ENCODE results near the gene ELOVL3.
A peak's percentile ranks its signal among the peaks of the same experiment; 100 is the strongest.
"Not testable (repeated sequence)": the region's sequence is repeated elsewhere in the genome, so short reads cannot be mapped to it uniquely, and the experiment has no call there.

Gene ELOVL3

GRCh38 chr10:102200751-102201640 is 25.1 kb upstream of the ELOVL3 start:
- no peak overlapping the region for H3K9ac ChIP-seq (ENCODE audit: low read length)
- no peaks in the 10 kb centered on the region for H3K9me3 ChIP-seq (ENCODE audit: low read length)
- no peaks in the 10 kb centered on the region for H3K4me1 ChIP-seq (ENCODE audit: insufficient read depth, low read length)
- H3K27me3 ChIP-seq (ENCODE audit: control insufficient read depth in 1 of 2, insufficient read depth in 2 of 2, low read length in 2 of 2) = no peaks in the 10 kb centered on the region
- no peak overlapping the region for H3K27ac ChIP-seq (ENCODE audit: low read depth, low read length)
- no peak overlapping the region for H3K4me3 ChIP-seq (ENCODE audit: low read depth in 1 of 2, low read length in 2 of 2)
- no peaks in the 10 kb centered on the region for H3K36me3 ChIP-seq (ENCODE audit: insufficient read depth, low read length)

GRCh38 chr10:102202386-102202785 is 23.7 kb upstream of the ELOVL3 start:
- no peaks in the 10 kb centered on the region for H3K9me3 ChIP-seq (ENCODE audit: low read length)
- no peaks in the 10 kb centered on the region for H3K36me3 ChIP-seq (ENCODE audit: insufficient read depth, low read length)
- no peak overlapping the region for H3K4me3 ChIP-seq (ENCODE audit: low read depth in 1 of 2, low read length in 2 of 2)
- no peak overlapping the region for H3K9ac ChIP-seq (ENCODE audit: low read length)
- H3K27me3 ChIP-seq (ENCODE audit: control insufficient read depth in 1 of 2, insufficient read depth in 2 of 2, low read length in 2 of 2) = no peaks in the 10 kb centered on the region
- H3K4me1 ChIP-seq (ENCODE audit: insufficient read depth, low read length) = no peaks in the 10 kb centered on the region
- H3K27ac ChIP-seq (ENCODE audit: low read depth, low read length) = no peak overlapping the region

- no peaks in the 10 kb centered on the region for H3K36me3 ChIP-seq (ENCODE audit: insufficient read depth, low read length)
- no peak overlapping the region for H3K9ac ChIP-seq (ENCODE audit: low read length)
- no peaks in the 10 kb centered on the region for H3K27me3 ChIP-seq (ENCODE audit: control insufficient read depth in 1 of 2, insufficient read depth in 2 of 2, low read length in 2 of 2)
- H3K4me1 ChIP-seq (ENCODE audit: insufficient read depth, low read length) = no peaks in the 10 kb centered on the region
- H3K27ac ChIP-seq (ENCODE audit: low read depth, low read length) = no peak overlapping the region
- no peak overlapping the region for H3K4me3 ChIP-seq (ENCODE audit: low read depth in 1 of 2, low read length in 2 of 2)
- H3K9me3 ChIP-seq (ENCODE audit: low read length) = no peaks in the 10 kb centered on the region
Observed at GRCh38 chr10:102208311-102209035, 17.6 kb upstream of the ELOVL3 start.

GRCh38 chr10:102211615-102212299 is 14.3 kb upstream of the ELOVL3 start:
- Histone ChIP-seq H3K9ac (ENCODE audit: low read length) (no peak overlapping the region), H3K9me3 (ENCODE audit: low read length) (no peaks in the 10 kb centered on the region), H3K4me1 (ENCODE audit: insufficient read depth, low read length) (no peaks in the 10 kb centered on the region), H3K27me3 (ENCODE audit: control insufficient read depth in 1 of 2, insufficient read depth in 2 of 2, low read length in 2 of 2) (no peaks in the 10 kb centered on the region), H3K36me3 (ENCODE audit: insufficient read depth, low read length) (no peaks in the 10 kb centered on the region), H3K27ac (ENCODE audit: low read depth, low read length) (no peak overlapping the region), H3K4me3 (ENCODE audit: low read depth in 1 of 2, low read length in 2 of 2) (no peak overlapping the region)

GRCh38 chr10:102213599-102213998 is 12.5 kb upstream of the ELOVL3 start:
- not testable (repeated sequence) for H3K4me3 ChIP-seq (ENCODE audit: low read depth in 1 of 2, low read length in 2 of 2); H3K36me3 ChIP-seq (ENCODE audit: insufficient read depth, low read length); H3K27me3 ChIP-seq (ENCODE audit: control insufficient read depth in 1 of 2, insufficient read depth in 2 of 2, low read length in 2 of 2); H3K9ac ChIP-seq (ENCODE audit: low read length); H3K27ac ChIP-seq (ENCODE audit: low read depth, low read length); H3K9me3 ChIP-seq (ENCODE audit: low read length); H3K4me1 ChIP-seq (ENCODE audit: insufficient read depth, low read length)

GRCh38 chr10:102219370-102219769 is 6.7 kb upstream of the ELOVL3 start:
- Histone ChIP-seq H3K27me3 (ENCODE audit: control insufficient read depth in 1 of 2, insufficient read depth in 2 of 2, low read length in 2 of 2) (no peaks in the 10 kb centered on the region), H3K27ac (ENCODE audit: low read depth, low read length) (no peak overlapping the region), H3K4me3 (ENCODE audit: low read depth in 1 of 2, low read length in 2 of 2) (no peak overlapping the region), H3K36me3 (ENCODE audit: insufficient read depth, low read length) (no peaks in the 10 kb centered on the region), H3K9ac (ENCODE audit: low read length) (no peak overlapping the region), H3K4me1 (ENCODE audit: insufficient read depth, low read length) (no peaks in the 10 kb centered on the region), H3K9me3 (ENCODE audit: low read length) (no peaks in the 10 kb centered on the region)

GRCh38 chr10:102220612-102221011 is 5.5 kb upstream of the ELOVL3 start:
- Histone ChIP-seq H3K4me1 (ENCODE audit: insufficient read depth, low read length) (peaks cover 3% of the 10 kb centered on the region), H3K9ac (ENCODE audit: low read length) (no peak overlapping the region), H3K27me3 (ENCODE audit: control insufficient read depth in 1 of 2, insufficient read depth in 2 of 2, low read length in 2 of 2) (no peaks in the 10 kb centered on the region), H3K4me3 (ENCODE audit: low read depth in 1 of 2, low read length in 2 of 2) (no peak overlapping the region), H3K27ac (ENCODE audit: low read depth, low read length) (no peak overlapping the region), H3K36me3 (ENCODE audit: insufficient read depth, low read length) (no peaks in the 10 kb centered on the region), H3K9me3 (ENCODE audit: low read length) (no peaks in the 10 kb centered on the region)

- no peaks in the 10 kb centered on the region for H3K9me3 ChIP-seq (ENCODE audit: low read length)
- H3K27ac ChIP-seq (ENCODE audit: low read depth, low read length) = no peak overlapping the region
- no peak overlapping the region for H3K9ac ChIP-seq (ENCODE audit: low read length)
- H3K27me3 ChIP-seq (ENCODE audit: control insufficient read depth in 1 of 2, insufficient read depth in 2 of 2, low read length in 2 of 2) = peaks cover 2 to 3% of the 10 kb centered on the region in 2 donors
- no peaks in the 10 kb centered on the region for H3K36me3 ChIP-seq (ENCODE audit: insufficient read depth, low read length)
- H3K4me3 ChIP-seq (ENCODE audit: low read depth in 1 of 2, low read length in 2 of 2) = no peak overlapping the region
- H3K4me1 ChIP-seq (ENCODE audit: insufficient read depth, low read length) = peaks cover 15% of the 10 kb centered on the region
Observed at GRCh38 chr10:102222797-102223196, 3.3 kb upstream of the ELOVL3 start.

- Histone ChIP-seq H3K9me3 (ENCODE audit: low read length) (no peaks in the 10 kb centered on the region), H3K27ac (ENCODE audit: low read depth, low read length) (no peak overlapping the region), H3K4me3 (ENCODE audit: low read depth in 1 of 2, low read length in 2 of 2) (peak overlapping the region; percentile 18 to 57), H3K9ac (ENCODE audit: low read length) (no peak overlapping the region), H3K4me1 (ENCODE audit: insufficient read depth, low read length) (peaks cover 26% of the 10 kb centered on the region), H3K27me3 (ENCODE audit: control insufficient read depth in 1 of 2, insufficient read depth in 2 of 2, low read length in 2 of 2) (peaks cover 25 to 31% of the 10 kb centered on the region in 2 donors), H3K36me3 (ENCODE audit: insufficient read depth, low read length) (no peaks in the 10 kb centered on the region)
Observed at GRCh38 chr10:102226542-102226870, 407 bp downstream of the ELOVL3 start.

GRCh38 chr10:102227050-102227449 is 951 bp downstream of the ELOVL3 start:
- H3K4me1 ChIP-seq (ENCODE audit: insufficient read depth, low read length) = peaks cover 26% of the 10 kb centered on the region
- no peaks in the 10 kb centered on the region for H3K9me3 ChIP-seq (ENCODE audit: low read length)
- no peak overlapping the region for H3K27ac ChIP-seq (ENCODE audit: low read depth, low read length)
- no peaks in the 10 kb centered on the region for H3K36me3 ChIP-seq (ENCODE audit: insufficient read depth, low read length)
- no peak overlapping the region for H3K4me3 ChIP-seq (ENCODE audit: low read depth in 1 of 2, low read length in 2 of 2)
- peaks cover 31 to 36% of the 10 kb centered on the region in 2 donors for H3K27me3 ChIP-seq (ENCODE audit: control insufficient read depth in 1 of 2, insufficient read depth in 2 of 2, low read length in 2 of 2)
- no peak overlapping the region for H3K9ac ChIP-seq (ENCODE audit: low read length)

GRCh38 chr10:102229810-102230263 is 3.7 kb downstream of the ELOVL3 start:
- Histone ChIP-seq H3K4me1 (ENCODE audit: insufficient read depth, low read length) (peaks cover 26% of the 10 kb centered on the region), H3K27me3 (ENCODE audit: control insufficient read depth in 1 of 2, insufficient read depth in 2 of 2, low read length in 2 of 2) (peaks cover 47 to 49% of the 10 kb centered on the region in 2 donors), H3K36me3 (ENCODE audit: insufficient read depth, low read length) (no peaks in the 10 kb centered on the region), H3K9ac (ENCODE audit: low read length) (no peak overlapping the region), H3K27ac (ENCODE audit: low read depth, low read length) (no peak overlapping the region), H3K9me3 (ENCODE audit: low read length) (no peaks in the 10 kb centered on the region), H3K4me3 (ENCODE audit: low read depth in 1 of 2, low read length in 2 of 2) (peak overlapping the region; percentile 10 to 45)
